Fibroblast of skin of right biceps (primary cell): ENCODE data around the gene TSPEAR.
"Not testable (repeated sequence)": the region's sequence is repeated elsewhere in the genome, so short reads cannot be mapped to it uniquely, and the experiment has no call there.

Experiments
- DNase-seq: peaks from one replicate; pipeline ENCODE4 v3.0.0-alpha.2; 2013

The TSPEAR gene

GRCh38 chr21:44700101-44701022, 11.0 kb downstream of the TSPEAR start:
- no peak for DNase-seq

GRCh38 chr21:44699502-44700001, 11.8 kb downstream of the TSPEAR start:
- no peak for DNase-seq

GRCh38 chr21:44697811-44698734, 13.3 kb downstream of the TSPEAR start:
- DNase-seq, result no peak

- not testable (repeated sequence) for DNase-seq
Measured at GRCh38 chr21:44697172-44697810, 14.1 kb downstream of the TSPEAR start, which contains the start of gene KRTAP10-12. TSS of gene KRTAP10-12 (plus strand) at chr21:44697172. CDS start at chr21:44697202, 30 bp downstream.

- no peak for DNase-seq
Measured at GRCh38 chr21:44696572-44696971, 14.8 kb downstream of the TSPEAR start.

- no peak for DNase-seq
Measured at GRCh38 chr21:44695641-44696040, 15.7 kb downstream of the TSPEAR start.

GRCh38 chr21:44695184-44695583, 16.2 kb downstream of the TSPEAR start:
- no peak for DNase-seq

- DNase-seq, result no peak
Measured at GRCh38 chr21:44694776-44695175, 16.6 kb downstream of the TSPEAR start.

- no peak for DNase-seq
Measured at GRCh38 chr21:44692798-44693512, 18.4 kb downstream of the TSPEAR start.

- no peak for DNase-seq
Measured at GRCh38 chr21:44691686-44692085, 19.7 kb downstream of the TSPEAR start.

GRCh38 chr21:44689740-44690139, 21.6 kb downstream of the TSPEAR start:
- not testable (repeated sequence) for DNase-seq

- no peak for DNase-seq
Measured at GRCh38 chr21:44687671-44688070, 23.7 kb downstream of the TSPEAR start.

- no peak for DNase-seq
Measured at GRCh38 chr21:44686843-44687561, 24.4 kb downstream of the TSPEAR start.

- DNase-seq, result no peak
Measured at GRCh38 chr21:44686000-44686781, 25.2 kb downstream of the TSPEAR start.

GRCh38 chr21:44685050-44685449, 26.3 kb downstream of the TSPEAR start:
- DNase-seq, result not testable (repeated sequence)

- DNase-seq, result no peak
Measured at GRCh38 chr21:44684483-44684882, 26.9 kb downstream of the TSPEAR start.

- DNase-seq, result no peak
Measured at GRCh38 chr21:44684077-44684476, 27.3 kb downstream of the TSPEAR start.

- DNase-seq, result no peak
Measured at GRCh38 chr21:44682580-44683151, 28.7 kb downstream of the TSPEAR start.

GRCh38 chr21:44681861-44682579, 29.4 kb downstream of the TSPEAR start, which contains the start of gene KRTAP12-1:
TSS of gene KRTAP12-1 (minus strand) at chr21:44682163. CDS start at chr21:44682123, 40 bp downstream.
- DNase-seq, result no peak
